ENCODE measurements around the gene EHMT1.

EHMT1 gene

DNA sequence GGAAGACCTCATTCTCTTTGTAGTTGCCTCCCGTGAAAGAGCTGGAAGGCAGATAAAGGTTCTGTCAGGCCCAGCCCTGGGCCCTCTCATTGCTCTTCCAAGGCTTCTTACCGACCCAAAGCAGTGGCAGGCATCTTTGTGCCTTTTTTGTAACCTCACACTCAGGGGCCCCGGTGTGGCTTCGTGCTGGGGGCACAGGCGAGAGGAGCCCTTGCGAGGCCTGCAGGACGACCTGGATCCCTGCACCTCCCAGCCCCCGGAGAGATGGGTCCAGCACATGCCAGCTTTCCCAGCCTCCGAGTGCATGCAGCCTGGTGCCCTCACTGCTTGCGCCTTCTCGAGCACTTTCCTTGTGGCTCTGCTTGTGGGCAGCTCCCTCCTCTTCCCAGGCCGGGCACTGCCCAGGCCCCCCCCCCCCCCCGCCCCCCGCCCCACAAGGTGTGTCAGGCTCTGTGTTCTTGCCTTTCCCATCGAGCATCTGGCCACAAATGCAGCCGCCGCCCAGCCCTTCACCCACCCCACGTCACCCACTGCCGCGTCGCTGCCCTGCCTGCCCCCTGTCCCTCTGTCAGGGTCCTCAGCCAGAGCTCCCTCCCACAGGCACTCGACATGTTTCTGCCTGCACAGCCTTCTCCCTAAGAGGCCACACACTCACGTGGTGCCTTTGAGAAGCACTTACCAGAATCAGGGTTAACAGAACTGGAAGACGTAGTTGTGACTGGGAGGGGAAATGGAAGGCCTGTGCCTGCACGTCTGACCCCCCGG is 195.0 kb downstream of the EHMT1 start:
- DNase-seq: no peak
- WGBS (ENCODE audit: extremely low coverage, insufficient coverage, low lambda C conversion rate): no CpG with 5 or more reads among the region's 26 CpGs
- no peak overlapping the region for H3K4ac ChIP-seq (ENCODE audit: low read depth, low read length)
- H3K4me1 ChIP-seq (ENCODE audit: control insufficient read depth, low read depth, low read length): no peaks in the 10 kb centered on the region
- no peak overlapping the region for H2BK5ac ChIP-seq (ENCODE audit: low read length)
- no peak overlapping the region for H2AK5ac ChIP-seq (ENCODE audit: low read length)
- no peak overlapping the region for H3K4me2 ChIP-seq (ENCODE audit: low read length)
- no peaks in the 10 kb centered on the region for H3K79me1 ChIP-seq (ENCODE audit: low read length)
- no peaks in the 10 kb centered on the region for H3K27me3 ChIP-seq (ENCODE audit: insufficient read depth, low read length, poor library complexity)
- H3K27ac ChIP-seq (ENCODE audit: low read depth, low read length): no peak overlapping the region
- no peak overlapping the region for H3K4me3 ChIP-seq (ENCODE audit: low read length)
- no peak overlapping the region for H4K8ac ChIP-seq (ENCODE audit: low read depth, low read length)
- H3K18ac ChIP-seq (ENCODE audit: low read length): no peak overlapping the region
- no peak overlapping the region for H3K23ac ChIP-seq (ENCODE audit: low read length)
- H3K56ac ChIP-seq (ENCODE audit: low read length): no peak overlapping the region
- no peaks in the 10 kb centered on the region for H3K79me2 ChIP-seq (ENCODE audit: control insufficient read depth, insufficient read depth, low read length)
- no peak overlapping the region for H2BK120ac ChIP-seq (ENCODE audit: low read depth, low read length)
- no peak overlapping the region for H2BK15ac ChIP-seq (replicated peaks; ENCODE audit: low read depth)
- H3K9ac ChIP-seq (ENCODE audit: low read length): no peak overlapping the region
- H3K36me3 ChIP-seq (ENCODE audit: control insufficient read depth, insufficient read depth, low read length): peaks cover 18% of the 10 kb centered on the region
- H4K5ac ChIP-seq (ENCODE audit: low read length): no peak overlapping the region

DNA sequence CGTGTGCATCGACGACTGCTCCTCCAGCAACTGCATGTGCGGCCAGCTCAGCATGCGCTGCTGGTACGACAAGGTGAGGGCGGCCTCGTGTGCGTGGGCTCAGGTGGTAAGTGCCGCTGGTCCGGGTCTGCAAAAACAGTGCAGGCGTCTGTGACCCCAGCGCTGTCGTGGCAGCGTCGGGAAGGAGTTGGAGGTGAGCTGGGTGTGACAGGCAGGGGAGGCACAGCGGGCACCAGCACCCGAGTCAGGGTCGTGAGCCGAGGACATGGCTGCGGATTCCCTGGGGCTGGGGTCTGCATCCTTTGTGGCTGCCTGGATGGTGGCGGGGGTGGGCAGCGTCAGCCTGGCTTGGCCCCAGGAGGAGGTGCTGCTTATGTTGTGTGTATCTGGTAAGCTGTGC is 195.6 kb downstream of the EHMT1 start:
- Histone ChIP-seq H3K27ac (ENCODE audit: low read depth, low read length) (no peak overlapping the region), H3K4me2 (ENCODE audit: low read length) (no peak overlapping the region), H3K9ac (ENCODE audit: low read length) (no peak overlapping the region), H3K36me3 (ENCODE audit: control insufficient read depth, insufficient read depth, low read length) (peaks cover 18% of the 10 kb centered on the region), H3K56ac (ENCODE audit: low read length) (no peak overlapping the region), H2BK5ac (ENCODE audit: low read length) (no peak overlapping the region), H3K79me2 (ENCODE audit: control insufficient read depth, insufficient read depth, low read length) (no peaks in the 10 kb centered on the region), H3K23ac (ENCODE audit: low read length) (no peak overlapping the region), H2AK5ac (ENCODE audit: low read length) (no peak overlapping the region), H3K4ac (ENCODE audit: low read depth, low read length) (no peak overlapping the region), H3K27me3 (ENCODE audit: insufficient read depth, low read length, poor library complexity) (no peaks in the 10 kb centered on the region), H4K5ac (ENCODE audit: low read length) (no peak overlapping the region), H3K18ac (ENCODE audit: low read length) (no peak overlapping the region), H3K4me1 (ENCODE audit: control insufficient read depth, low read depth, low read length) (no peaks in the 10 kb centered on the region), H4K8ac (ENCODE audit: low read depth, low read length) (no peak overlapping the region), H2BK120ac (ENCODE audit: low read depth, low read length) (no peak overlapping the region), H2BK15ac (replicated peaks; ENCODE audit: low read depth) (no peak overlapping the region), H3K4me3 (ENCODE audit: low read length) (no peak overlapping the region), H3K79me1 (ENCODE audit: low read length) (no peaks in the 10 kb centered on the region)
- no CpG with 5 or more reads among the region's 23 CpGs for WGBS (ENCODE audit: extremely low coverage, insufficient coverage, low lambda C conversion rate)
- DNase-seq: no peak

DNA sequence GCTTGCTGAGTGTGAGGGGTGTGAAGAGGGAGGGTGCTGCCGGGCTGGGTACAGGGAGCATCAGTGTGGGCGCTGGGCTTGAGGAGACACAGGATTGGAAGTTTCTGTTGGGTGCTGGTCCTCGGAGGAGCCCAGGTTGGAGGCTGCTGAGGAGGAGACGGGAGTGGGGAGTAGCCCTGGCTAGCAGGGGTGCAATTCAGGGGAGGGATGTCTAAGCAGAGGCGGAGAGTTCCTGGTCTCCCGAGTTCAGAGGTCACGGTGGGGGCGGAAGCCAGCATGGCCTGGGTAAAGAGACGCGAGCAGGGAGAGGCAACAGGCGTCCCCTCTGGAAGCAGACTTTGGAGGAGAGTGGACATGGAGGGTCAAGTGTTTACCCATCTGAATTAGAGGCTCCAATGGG is 196.0 kb downstream of the EHMT1 start:
- H3K4me3 ChIP-seq (ENCODE audit: low read length): no peak overlapping the region
- no peak overlapping the region for H3K4me2 ChIP-seq (ENCODE audit: low read length)
- no peak overlapping the region for H4K5ac ChIP-seq (ENCODE audit: low read length)
- no peak overlapping the region for H3K4ac ChIP-seq (ENCODE audit: low read depth, low read length)
- H3K18ac ChIP-seq (ENCODE audit: low read length): no peak overlapping the region
- peaks cover 18% of the 10 kb centered on the region for H3K36me3 ChIP-seq (ENCODE audit: control insufficient read depth, insufficient read depth, low read length)
- no peaks in the 10 kb centered on the region for H3K79me1 ChIP-seq (ENCODE audit: low read length)
- WGBS (ENCODE audit: extremely low coverage, insufficient coverage, low lambda C conversion rate): no CpG with 5 or more reads among the region's 11 CpGs
- H3K4me1 ChIP-seq (ENCODE audit: control insufficient read depth, low read depth, low read length): no peaks in the 10 kb centered on the region
- no peak overlapping the region for H3K56ac ChIP-seq (ENCODE audit: low read length)
- no peak overlapping the region for H3K27ac ChIP-seq (ENCODE audit: low read depth, low read length)
- H3K23ac ChIP-seq (ENCODE audit: low read length): no peak overlapping the region
- H3K79me2 ChIP-seq (ENCODE audit: control insufficient read depth, insufficient read depth, low read length): no peaks in the 10 kb centered on the region
- no peak overlapping the region for H2BK120ac ChIP-seq (ENCODE audit: low read depth, low read length)
- H2BK15ac ChIP-seq (replicated peaks; ENCODE audit: low read depth): no peak overlapping the region
- H4K8ac ChIP-seq (ENCODE audit: low read depth, low read length): no peak overlapping the region
- H3K9ac ChIP-seq (ENCODE audit: low read length): no peak overlapping the region
- no peaks in the 10 kb centered on the region for H3K27me3 ChIP-seq (ENCODE audit: insufficient read depth, low read length, poor library complexity)
- no peak overlapping the region for H2BK5ac ChIP-seq (ENCODE audit: low read length)
- H2AK5ac ChIP-seq (ENCODE audit: low read length): no peak overlapping the region
- no peak for DNase-seq

DNA sequence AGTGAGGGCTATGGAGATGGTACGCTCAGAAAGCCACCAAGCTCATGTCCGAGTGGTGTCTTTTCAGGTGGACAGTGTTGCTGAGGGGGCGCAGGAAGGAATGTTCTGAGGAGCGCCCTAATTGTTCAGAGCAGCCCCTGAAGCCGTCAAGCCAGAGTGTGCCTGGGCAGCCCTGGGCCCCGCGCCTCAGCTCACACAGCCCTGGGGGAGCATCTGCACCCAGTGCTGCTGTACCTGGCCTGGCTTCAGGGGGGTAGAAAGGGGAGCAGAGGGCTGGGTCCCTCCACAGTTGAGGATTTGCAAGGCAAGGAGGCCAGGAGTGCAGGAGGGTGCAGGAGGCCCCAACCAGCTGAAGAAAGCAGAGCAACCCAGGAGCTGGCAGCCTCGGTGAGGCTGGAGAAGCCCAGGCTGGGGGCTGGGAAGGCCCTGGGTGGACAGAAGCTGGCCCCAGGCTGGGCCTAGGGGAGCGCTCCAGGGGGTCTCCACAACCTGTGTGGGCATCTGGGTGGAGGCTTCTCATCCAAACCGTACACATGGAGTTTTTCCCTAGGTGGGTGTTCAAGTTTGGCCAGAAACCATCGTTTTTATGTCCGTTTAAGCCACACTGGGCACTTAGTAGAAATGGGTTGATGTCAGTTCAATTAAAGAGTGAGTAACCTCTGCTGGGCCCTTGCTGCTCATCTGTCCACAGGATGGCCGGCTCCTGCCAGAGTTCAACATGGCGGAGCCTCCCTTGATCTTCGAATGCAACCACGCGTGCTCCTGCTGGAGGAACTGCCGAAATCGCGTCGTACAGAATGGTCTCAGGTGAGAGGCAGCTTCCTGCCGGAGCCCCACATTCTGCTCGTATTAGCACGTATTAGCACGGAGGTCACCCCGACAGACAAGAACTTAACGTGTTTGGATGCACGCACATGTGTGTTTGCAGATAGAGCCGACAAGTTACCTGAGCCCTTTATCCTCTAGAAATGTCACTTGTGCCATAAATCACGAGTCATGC is 196.8 kb downstream of the EHMT1 start:
- Histone ChIP-seq H3K4me3 (ENCODE audit: low read length) (no peak overlapping the region), H4K8ac (ENCODE audit: low read depth, low read length) (no peak overlapping the region), H2BK15ac (replicated peaks; ENCODE audit: low read depth) (no peak overlapping the region), H4K5ac (ENCODE audit: low read length) (no peak overlapping the region), H3K9ac (ENCODE audit: low read length) (no peak overlapping the region), H3K23ac (ENCODE audit: low read length) (no peak overlapping the region), H2BK120ac (ENCODE audit: low read depth, low read length) (no peak overlapping the region), H3K79me1 (ENCODE audit: low read length) (peaks cover 1% of the 10 kb centered on the region), H3K27me3 (ENCODE audit: insufficient read depth, low read length, poor library complexity) (no peaks in the 10 kb centered on the region), H3K4me2 (ENCODE audit: low read length) (no peak overlapping the region), H3K27ac (ENCODE audit: low read depth, low read length) (no peak overlapping the region), H2BK5ac (ENCODE audit: low read length) (no peak overlapping the region), H3K79me2 (ENCODE audit: control insufficient read depth, insufficient read depth, low read length) (no peaks in the 10 kb centered on the region), H3K4me1 (ENCODE audit: control insufficient read depth, low read depth, low read length) (no peaks in the 10 kb centered on the region), H3K36me3 (ENCODE audit: control insufficient read depth, insufficient read depth, low read length) (peaks cover 20% of the 10 kb centered on the region), H2AK5ac (ENCODE audit: low read length) (no peak overlapping the region), H3K4ac (ENCODE audit: low read depth, low read length) (no peak overlapping the region), H3K18ac (ENCODE audit: low read length) (no peak overlapping the region), H3K56ac (ENCODE audit: low read length) (no peak overlapping the region)
- WGBS (ENCODE audit: extremely low coverage, insufficient coverage, low lambda C conversion rate): no CpG with 5 or more reads among the region's 30 CpGs
- DNase-seq: no peak

DNA sequence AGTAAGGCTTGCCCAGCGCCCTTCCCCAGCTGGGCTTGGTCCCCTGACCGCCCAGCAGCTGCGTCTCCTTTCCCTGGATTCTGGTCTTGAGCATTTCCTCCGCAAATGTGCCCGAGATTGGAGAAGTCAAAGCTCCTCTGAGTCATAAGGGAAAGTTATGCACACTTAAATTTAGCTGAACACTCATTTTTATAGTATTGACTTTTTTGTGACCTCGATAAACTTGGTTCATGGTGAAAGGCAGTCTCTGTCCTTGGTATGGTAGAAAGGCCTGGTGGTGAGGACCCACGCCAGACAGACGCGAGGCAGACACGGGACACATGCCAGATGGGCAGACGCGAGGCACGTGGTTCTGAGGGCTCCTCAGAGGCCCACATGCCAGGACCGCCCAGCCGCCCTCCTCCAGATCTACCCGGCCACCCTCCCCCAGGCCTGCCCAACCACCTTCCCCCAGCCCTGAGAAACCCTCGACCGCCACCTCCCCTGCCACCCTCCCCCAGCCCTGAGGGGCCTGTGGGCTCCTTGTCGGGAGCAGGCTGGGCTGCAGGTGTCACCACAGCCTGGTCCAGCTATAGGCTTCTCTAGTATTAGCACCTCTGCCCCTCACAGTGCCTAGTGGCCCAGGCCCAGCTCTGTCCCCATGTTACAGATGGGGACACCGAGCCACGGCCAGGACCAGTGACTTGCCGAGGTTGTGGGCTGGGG is 197.9 kb downstream of the EHMT1 start:
- H3K36me3 ChIP-seq (ENCODE audit: control insufficient read depth, insufficient read depth, low read length): peaks cover 20% of the 10 kb centered on the region
- no peak for DNase-seq
- no peaks in the 10 kb centered on the region for H3K27me3 ChIP-seq (ENCODE audit: insufficient read depth, low read length, poor library complexity)
- no peak overlapping the region for H2BK15ac ChIP-seq (replicated peaks; ENCODE audit: low read depth)
- H3K4me2 ChIP-seq (ENCODE audit: low read length): no peak overlapping the region
- no peak overlapping the region for H3K4me3 ChIP-seq (ENCODE audit: low read length)
- no CpG with 5 or more reads among the region's 22 CpGs for WGBS (ENCODE audit: extremely low coverage, insufficient coverage, low lambda C conversion rate)
- no peak overlapping the region for H3K9ac ChIP-seq (ENCODE audit: low read length)
- no peak overlapping the region for H2AK5ac ChIP-seq (ENCODE audit: low read length)
- H3K79me2 ChIP-seq (ENCODE audit: control insufficient read depth, insufficient read depth, low read length): no peaks in the 10 kb centered on the region
- H3K18ac ChIP-seq (ENCODE audit: low read length): no peak overlapping the region
- no peak overlapping the region for H4K8ac ChIP-seq (ENCODE audit: low read depth, low read length)
- no peak overlapping the region for H3K56ac ChIP-seq (ENCODE audit: low read length)
- no peak overlapping the region for H2BK5ac ChIP-seq (ENCODE audit: low read length)
- no peak overlapping the region for H3K23ac ChIP-seq (ENCODE audit: low read length)
- H3K27ac ChIP-seq (ENCODE audit: low read depth, low read length): no peak overlapping the region
- H4K5ac ChIP-seq (ENCODE audit: low read length): no peak overlapping the region
- no peaks in the 10 kb centered on the region for H3K4me1 ChIP-seq (ENCODE audit: control insufficient read depth, low read depth, low read length)
- peaks cover 1% of the 10 kb centered on the region for H3K79me1 ChIP-seq (ENCODE audit: low read length)
- H3K4ac ChIP-seq (ENCODE audit: low read depth, low read length): no peak overlapping the region
- H2BK120ac ChIP-seq (ENCODE audit: low read depth, low read length): no peak overlapping the region

All from mesendoderm (in vitro differentiated cells).